Spinal cord (tissue), 10 donors: ENCODE data around the gene MLEC. TPM values are rescaled to one million over a fixed set of nuclear protein-coding genes. Genes with fewer than 3 reads are reported as not detected.

ENCODE experiments used
- DNase-seq, 6 donors: peaks; one replicate each; pipeline versions ENCODE4 v3.0.0 to v3.0.0-alpha.2; 2013 to 2015; ENCODE audit warnings: low spot score in 6 of 6, low read depth in 4 of 6
- H3K27ac ChIP-seq: one replicate; pipeline ENCODE4 v1.5.1; 2013; ENCODE audit warnings: low read depth, low read length, control low read depth
- H3K27me3 ChIP-seq: one replicate; pipeline ENCODE4 v1.6.1; 2013; ENCODE audit warnings: low read length; ENCODE audit not compliant: control insufficient read depth, insufficient read depth
- H3K36me3 ChIP-seq: one replicate; pipeline ENCODE4 v1.6.1; 2013; ENCODE audit warnings: low read length; ENCODE audit not compliant: control insufficient read depth, insufficient read depth
- H3K4me1 ChIP-seq: one replicate; pipeline ENCODE4 v1.6.1; 2013; ENCODE audit warnings: low read length; ENCODE audit not compliant: control insufficient read depth, insufficient read depth
- H3K4me3 ChIP-seq: one replicate; pipeline ENCODE4 v1.5.1; 2013; ENCODE audit warnings: low read depth, low read length, control low read depth
- H3K9me3 ChIP-seq: one replicate; pipeline ENCODE4 v1.6.1; 2013; ENCODE audit warnings: low read length; ENCODE audit not compliant: control insufficient read depth, insufficient read depth
- WGBS: methylation state at CpG from one replicate; pipeline ENCODE4 v1.1.5; 2013; ENCODE audit warnings: missing lambda C conversion rate; ENCODE audit not compliant: insufficient coverage; 5-methylcytosine and 5-hydroxymethylcytosine counted together
- polyA plus RNA-seq, 2 donors: library from polyadenylated mRNA; unstranded; fragments of 120-200 nt; gene quantifications; one replicate each; pipeline ENCODE4 v1.2.1, GENCODE V29; 2013; ENCODE audit not compliant: insufficient read length in 2 of 2
- total RNA-seq, 2 donors: library from RNA; depleted of rRNA in 1 of 2; stranded (reverse); fragments of 120-200 nt in 1 of 2; fragments of >200 nt in 1 of 2; gene quantifications; one replicate each; pipeline versions ENCODE4 v1.2.3 to v1.2.4, GENCODE V29; 2013 to 2014
- donor health status: healthy.

Gene MLEC
- total and polyA plus RNA-seq, 4 donors: 75.9 to 104 (median 97.0) TPM

- Histone ChIP-seq H3K27me3 (no peaks in the 10 kb centered on the region), H3K9me3 (no peaks in the 10 kb centered on the region), H3K27ac (no peak overlapping the region), H3K4me3 (no peak overlapping the region), H3K36me3 (peaks cover 50% of the 10 kb centered on the region), H3K4me1 (no peaks in the 10 kb centered on the region)
- no peak for DNase-seq
- WGBS: 80% methylated on average over 27 of the region's 31 CpGs
Observed at GRCh38 chr12:120738252-120739030, 51.5 kb downstream of the MLEC start.

- WGBS: 91% methylated on average over 37 of the region's 38 CpGs
- H3K27ac ChIP-seq: no peak overlapping the region
- no peak for DNase-seq
Observed at GRCh38 chr12:120739031-120739762, 52.2 kb downstream of the MLEC start.

GRCh38 chr12:120739821-120740613 is 53.1 kb downstream of the MLEC start:
- WGBS: 77% methylated on average over 14 of the region's 16 CpGs
- no peak for DNase-seq

More at GRCh38 chr12:120739031-120739762, 52.2 kb downstream of the MLEC start:
- Histone ChIP-seq H3K4me1 (no peaks in the 10 kb centered on the region), H3K9me3 (no peaks in the 10 kb centered on the region), H3K27me3 (no peaks in the 10 kb centered on the region), H3K4me3 (no peak overlapping the region), H3K36me3 (peaks cover 50% of the 10 kb centered on the region)

GRCh38 chr12:120740871-120741270 is 53.9 kb downstream of the MLEC start:
- no peaks in the 10 kb centered on the region for H3K27me3 ChIP-seq
- DNase-seq: no peak
- no peak overlapping the region for H3K27ac ChIP-seq
- 95% methylated on average over 15 of the region's 15 CpGs for WGBS
- no peak overlapping the region for H3K4me3 ChIP-seq
- peaks cover 50% of the 10 kb centered on the region for H3K36me3 ChIP-seq
- no peaks in the 10 kb centered on the region for H3K4me1 ChIP-seq
- H3K9me3 ChIP-seq: no peaks in the 10 kb centered on the region

More at GRCh38 chr12:120739821-120740613, 53.1 kb downstream of the MLEC start:
- H3K4me3 ChIP-seq: no peak overlapping the region
- no peaks in the 10 kb centered on the region for H3K27me3 ChIP-seq
- no peaks in the 10 kb centered on the region for H3K9me3 ChIP-seq
- H3K27ac ChIP-seq: no peak overlapping the region
- H3K4me1 ChIP-seq: no peaks in the 10 kb centered on the region
- peaks cover 50% of the 10 kb centered on the region for H3K36me3 ChIP-seq

- H3K36me3 ChIP-seq: peaks cover 46% of the 10 kb centered on the region
- no peaks in the 10 kb centered on the region for H3K9me3 ChIP-seq
- no peaks in the 10 kb centered on the region for H3K4me1 ChIP-seq
- H3K4me3 ChIP-seq: no peak overlapping the region
- DNase-seq: no peak
- WGBS: 88% methylated on average over 33 of the region's 33 CpGs
- no peaks in the 10 kb centered on the region for H3K27me3 ChIP-seq
- H3K27ac ChIP-seq: no peak overlapping the region
Observed at GRCh38 chr12:120741476-120742421, 54.8 kb downstream of the MLEC start.

- Histone ChIP-seq H3K36me3 (peaks cover 15% of the 10 kb centered on the region), H3K9me3 (no peaks in the 10 kb centered on the region), H3K27ac (no peak overlapping the region), H3K27me3 (no peaks in the 10 kb centered on the region), H3K4me1 (no peaks in the 10 kb centered on the region), H3K4me3 (no peak overlapping the region)
- DNase-seq: no peak
- whole genome bisulfite sequencing: 80% methylated on average over 15 of the region's 15 CpGs
Observed at GRCh38 chr12:120744922-120745493, 58.1 kb downstream of the MLEC start.

GRCh38 chr12:120748242-120748641 is 61.3 kb downstream of the MLEC start:
- H3K4me3 ChIP-seq: no peak overlapping the region
- no peak overlapping the region for H3K27ac ChIP-seq
- no peaks in the 10 kb centered on the region for H3K27me3 ChIP-seq

GRCh38 chr12:120749256-120749655 is 62.3 kb downstream of the MLEC start:
- Histone ChIP-seq H3K9me3 (no peaks in the 10 kb centered on the region), H3K4me3 (no peak overlapping the region), H3K27ac (no peak overlapping the region), H3K27me3 (no peaks in the 10 kb centered on the region), H3K36me3 (no peaks in the 10 kb centered on the region), H3K4me1 (no peaks in the 10 kb centered on the region)
- WGBS: 89% methylated on average over 4 of the region's 5 CpGs
- no peak for DNase-seq

More at GRCh38 chr12:120748242-120748641, 61.3 kb downstream of the MLEC start:
- H3K4me1 ChIP-seq: no peaks in the 10 kb centered on the region
- H3K9me3 ChIP-seq: no peaks in the 10 kb centered on the region
- 85% methylated on average over 4 of the region's 7 CpGs for WGBS
- DNase-seq: no peak
- no peaks in the 10 kb centered on the region for H3K36me3 ChIP-seq
